ENCODE measurements around the gene TMEM62.
"Not testable (repeated sequence)": the region's sequence is repeated elsewhere in the genome, so short reads cannot be mapped to it uniquely, and the experiment has no call there.

TMEM62 gene

GRCh38 chr15:43118829-43119228, 14.6 kb upstream of the TMEM62 start:
- H3K36me3 ChIP-seq, result no peaks in the 10 kb centered on the region
- DNase-seq, result no peak
- no peaks in the 10 kb centered on the region for H3K27me3 ChIP-seq
- no peaks in the 10 kb centered on the region for H3K9me3 ChIP-seq
- intact Hi-C loops (cut with DNase I; ENCODE audit: low total_unique reads), result no loop called here
- H3K4me3 ChIP-seq, result no peak overlapping the region
- TF ChIP-seq, protein P1, sequence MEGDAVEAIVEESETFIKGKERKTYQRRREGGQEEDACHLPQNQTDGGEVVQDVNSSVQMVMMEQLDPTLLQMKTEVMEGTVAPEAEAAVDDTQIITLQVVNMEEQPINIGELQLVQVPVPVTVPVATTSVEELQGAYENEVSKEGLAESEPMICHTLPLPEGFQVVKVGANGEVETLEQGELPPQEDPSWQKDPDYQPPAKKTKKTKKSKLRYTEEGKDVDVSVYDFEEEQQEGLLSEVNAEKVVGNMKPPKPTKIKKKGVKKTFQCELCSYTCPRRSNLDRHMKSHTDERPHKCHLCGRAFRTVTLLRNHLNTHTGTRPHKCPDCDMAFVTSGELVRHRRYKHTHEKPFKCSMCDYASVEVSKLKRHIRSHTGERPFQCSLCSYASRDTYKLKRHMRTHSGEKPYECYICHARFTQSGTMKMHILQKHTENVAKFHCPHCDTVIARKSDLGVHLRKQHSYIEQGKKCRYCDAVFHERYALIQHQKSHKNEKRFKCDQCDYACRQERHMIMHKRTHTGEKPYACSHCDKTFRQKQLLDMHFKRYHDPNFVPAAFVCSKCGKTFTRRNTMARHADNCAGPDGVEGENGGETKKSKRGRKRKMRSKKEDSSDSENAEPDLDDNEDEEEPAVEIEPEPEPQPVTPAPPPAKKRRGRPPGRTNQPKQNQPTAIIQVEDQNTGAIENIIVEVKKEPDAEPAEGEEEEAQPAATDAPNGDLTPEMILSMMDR (IDR thresholded peaks at IDR 0.05), result no peak
- no peak overlapping the region for H3K27ac ChIP-seq
- peaks cover 0 to 8% (median 3%) of the 10 kb centered on the region in 4 donors for H3K4me1 ChIP-seq

- peaks cover 0 to 8% (median 3%) of the 10 kb centered on the region in 4 donors for H3K4me1 ChIP-seq
- no peaks in the 10 kb centered on the region for H3K36me3 ChIP-seq
- intact Hi-C loops (cut with DNase I; ENCODE audit: low total_unique reads), result no loop called here
- TF ChIP-seq, protein P1 (IDR thresholded peaks at IDR 0.05), result no peak
- H3K9me3 ChIP-seq, result no peaks in the 10 kb centered on the region
- DNase-seq, result no peak
- H3K27me3 ChIP-seq, result no peaks in the 10 kb centered on the region
- peak overlapping the region in 1 of 2 donors; percentile 89 for H3K27ac ChIP-seq
- no peak overlapping the region for H3K4me3 ChIP-seq
Observed at GRCh38 chr15:43121863-43122262, 11.5 kb upstream of the TMEM62 start.

GRCh38 chr15:43125100-43125661, 8.2 kb upstream of the TMEM62 start:
- peaks cover 0 to 8% (median 3%) of the 10 kb centered on the region in 4 donors for H3K4me1 ChIP-seq
- no peak for DNase-seq
- no peaks in the 10 kb centered on the region for H3K9me3 ChIP-seq
- TF ChIP-seq, protein P1 (IDR thresholded peaks at IDR 0.05), result no peak
- no peaks in the 10 kb centered on the region for H3K27me3 ChIP-seq
- intact Hi-C loops (cut with DNase I; ENCODE audit: low total_unique reads), result no loop called here
- H3K4me3 ChIP-seq, result no peak overlapping the region
- no peak overlapping the region for H3K27ac ChIP-seq
- H3K36me3 ChIP-seq, result no peaks in the 10 kb centered on the region

DNA sequence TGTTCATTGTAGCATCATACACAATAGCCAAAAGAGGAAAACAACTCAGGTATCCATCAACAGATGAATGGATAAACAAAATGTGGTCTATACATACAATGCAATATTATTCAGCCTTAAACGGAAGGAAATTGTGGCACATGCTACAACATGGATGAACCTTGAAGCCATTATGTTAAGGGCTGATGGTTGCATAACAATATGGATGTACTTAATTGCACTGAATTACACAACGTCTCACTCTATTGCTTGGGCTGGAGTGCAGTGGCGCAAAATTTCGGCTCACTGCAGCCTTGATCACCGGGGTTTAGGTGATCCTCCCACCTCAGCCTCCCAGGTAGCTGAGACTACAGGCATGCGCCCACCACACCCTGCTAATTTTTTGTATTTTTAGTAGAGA, 7.0 kb upstream of the TMEM62 start:
- H3K36me3 ChIP-seq, result no peaks in the 10 kb centered on the region
- intact Hi-C loops (cut with DNase I; ENCODE audit: low total_unique reads), result no loop called here
- H3K27ac ChIP-seq, result no peak overlapping the region
- TF ChIP-seq, protein P1 (IDR thresholded peaks at IDR 0.05), result no peak
- no peaks in the 10 kb centered on the region for H3K27me3 ChIP-seq
- no peak overlapping the region for H3K4me3 ChIP-seq
- peaks cover 0 to 8% (median 3%) of the 10 kb centered on the region in 4 donors for H3K4me1 ChIP-seq
- no peak for DNase-seq
- no peaks in the 10 kb centered on the region for H3K9me3 ChIP-seq

GRCh38 chr15:43127752-43128151, 5.6 kb upstream of the TMEM62 start:
- H3K27ac ChIP-seq, result no peak overlapping the region
- intact Hi-C loops (cut with DNase I; ENCODE audit: low total_unique reads), result no loop called here
- DNase-seq, result no peak
- TF ChIP-seq, protein P1 (IDR thresholded peaks at IDR 0.05), result no peak
- H3K4me1 ChIP-seq, result peaks cover 0 to 2% (median 1%) of the 10 kb centered on the region in 4 donors
- H3K27me3 ChIP-seq, result no peaks in the 10 kb centered on the region
- H3K36me3 ChIP-seq, result no peaks in the 10 kb centered on the region
- H3K9me3 ChIP-seq, result no peaks in the 10 kb centered on the region
- no peak overlapping the region for H3K4me3 ChIP-seq

DNA sequence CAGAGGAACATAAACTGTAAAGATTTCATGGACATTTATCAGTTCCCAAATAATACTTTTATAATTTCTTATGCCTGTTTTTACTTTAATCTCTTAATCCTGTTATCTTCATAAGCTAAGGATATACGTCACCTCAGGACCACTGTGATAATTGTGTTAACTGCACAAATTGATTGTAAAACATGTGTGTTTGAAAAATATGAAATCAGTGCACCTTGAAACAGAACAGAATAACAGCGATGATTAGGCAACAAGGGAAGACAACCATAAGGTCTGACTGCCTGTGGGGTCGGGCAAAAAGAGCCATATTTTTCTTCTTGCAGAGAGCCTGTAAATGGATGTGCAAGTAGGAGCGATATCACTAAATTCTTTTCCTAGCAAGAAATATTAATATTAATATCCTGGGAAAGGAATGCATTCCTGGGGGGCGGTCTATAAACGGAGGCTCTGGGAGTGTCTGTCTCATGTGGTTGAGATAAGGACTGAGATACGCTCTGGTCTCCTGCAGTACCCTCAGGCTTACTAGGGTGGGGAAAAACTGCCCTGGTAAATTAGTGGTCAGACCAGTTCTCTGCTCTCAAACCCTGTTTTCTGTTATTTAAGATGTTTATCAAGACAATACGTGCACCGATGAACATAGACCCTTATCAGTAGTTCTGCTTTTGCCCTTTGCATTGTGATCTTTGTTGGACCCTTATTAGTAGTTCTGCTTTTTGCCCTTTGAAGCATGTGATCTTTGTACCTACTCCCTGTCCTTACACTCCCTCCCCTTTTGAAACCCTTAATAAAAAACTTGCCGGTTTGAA, 5.0 kb upstream of the TMEM62 start:
- DNase-seq; H3K27ac ChIP-seq; H3K9me3 ChIP-seq; H3K4me1 ChIP-seq; intact Hi-C loops (cut with DNase I; ENCODE audit: low total_unique reads); H3K27me3 ChIP-seq; H3K36me3 ChIP-seq; H3K4me3 ChIP-seq: not testable (repeated sequence)

Data from tibial artery (tissue), 4 donors.